Suprapubic skin (tissue), 3 donors: Measurements from ENCODE around the gene SLC5A11.

Experiments
- EP300 ChIP-seq: sonication (generic); formaldehyde crosslinking; IDR thresholded peaks from one replicate; pipeline ENCODE4 v1.6.1; 2017; ENCODE audit warnings: antibody characterized with exemption
- TF ChIP-seq, protein P1 (sequence below), 2 donors: fragments of 200-600 bp in 1 of 2; fragments of 450-650 bp in 1 of 2; sonication (generic) in 1 of 2; IDR thresholded peaks; one replicate each; pipeline ENCODE4 v1.5.1; 2016 to 2019; ENCODE audit warnings: antibody characterized with exemption in 2 of 2, mild to moderate bottlenecking in 1 of 2, moderate library complexity in 1 of 2

- TF ChIP-seq, protein P1, sequence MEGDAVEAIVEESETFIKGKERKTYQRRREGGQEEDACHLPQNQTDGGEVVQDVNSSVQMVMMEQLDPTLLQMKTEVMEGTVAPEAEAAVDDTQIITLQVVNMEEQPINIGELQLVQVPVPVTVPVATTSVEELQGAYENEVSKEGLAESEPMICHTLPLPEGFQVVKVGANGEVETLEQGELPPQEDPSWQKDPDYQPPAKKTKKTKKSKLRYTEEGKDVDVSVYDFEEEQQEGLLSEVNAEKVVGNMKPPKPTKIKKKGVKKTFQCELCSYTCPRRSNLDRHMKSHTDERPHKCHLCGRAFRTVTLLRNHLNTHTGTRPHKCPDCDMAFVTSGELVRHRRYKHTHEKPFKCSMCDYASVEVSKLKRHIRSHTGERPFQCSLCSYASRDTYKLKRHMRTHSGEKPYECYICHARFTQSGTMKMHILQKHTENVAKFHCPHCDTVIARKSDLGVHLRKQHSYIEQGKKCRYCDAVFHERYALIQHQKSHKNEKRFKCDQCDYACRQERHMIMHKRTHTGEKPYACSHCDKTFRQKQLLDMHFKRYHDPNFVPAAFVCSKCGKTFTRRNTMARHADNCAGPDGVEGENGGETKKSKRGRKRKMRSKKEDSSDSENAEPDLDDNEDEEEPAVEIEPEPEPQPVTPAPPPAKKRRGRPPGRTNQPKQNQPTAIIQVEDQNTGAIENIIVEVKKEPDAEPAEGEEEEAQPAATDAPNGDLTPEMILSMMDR (IDR thresholded peaks at IDR 0.05) = no peak
- no peak for TF ChIP-seq EP300
Observed at GRCh38 chr16:24816688-24817087, 29.1 kb upstream of the SLC5A11 start.
